ENCODE data around the gene SIRT5.

GRCh38 chr6:13649393-13649792 lies 75.0 kb downstream of the SIRT5 start:
- TF ChIP-seq, protein P1, sequence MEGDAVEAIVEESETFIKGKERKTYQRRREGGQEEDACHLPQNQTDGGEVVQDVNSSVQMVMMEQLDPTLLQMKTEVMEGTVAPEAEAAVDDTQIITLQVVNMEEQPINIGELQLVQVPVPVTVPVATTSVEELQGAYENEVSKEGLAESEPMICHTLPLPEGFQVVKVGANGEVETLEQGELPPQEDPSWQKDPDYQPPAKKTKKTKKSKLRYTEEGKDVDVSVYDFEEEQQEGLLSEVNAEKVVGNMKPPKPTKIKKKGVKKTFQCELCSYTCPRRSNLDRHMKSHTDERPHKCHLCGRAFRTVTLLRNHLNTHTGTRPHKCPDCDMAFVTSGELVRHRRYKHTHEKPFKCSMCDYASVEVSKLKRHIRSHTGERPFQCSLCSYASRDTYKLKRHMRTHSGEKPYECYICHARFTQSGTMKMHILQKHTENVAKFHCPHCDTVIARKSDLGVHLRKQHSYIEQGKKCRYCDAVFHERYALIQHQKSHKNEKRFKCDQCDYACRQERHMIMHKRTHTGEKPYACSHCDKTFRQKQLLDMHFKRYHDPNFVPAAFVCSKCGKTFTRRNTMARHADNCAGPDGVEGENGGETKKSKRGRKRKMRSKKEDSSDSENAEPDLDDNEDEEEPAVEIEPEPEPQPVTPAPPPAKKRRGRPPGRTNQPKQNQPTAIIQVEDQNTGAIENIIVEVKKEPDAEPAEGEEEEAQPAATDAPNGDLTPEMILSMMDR (IDR thresholded peaks at IDR 0.05): no peak
- TF ChIP-seq POLR2A (IDR thresholded peaks at IDR 0.05): no peak

Measured in body of pancreas (tissue), 4 donors.